SKM-1 treated with dmso at 0.1 percent for 144 hours (cell line): Measurements from ENCODE around the gene ADAP1.
A peak's percentile ranks its signal among the peaks of the same experiment; 100 is the strongest.

Experiments used
- DNase-seq: peaks from one replicate; lab custom pipeline; 2025; ENCODE audit not compliant: unreplicated experiment; lab: John Stamatoyannopoulos, UW

ADAP1 gene

DNA sequence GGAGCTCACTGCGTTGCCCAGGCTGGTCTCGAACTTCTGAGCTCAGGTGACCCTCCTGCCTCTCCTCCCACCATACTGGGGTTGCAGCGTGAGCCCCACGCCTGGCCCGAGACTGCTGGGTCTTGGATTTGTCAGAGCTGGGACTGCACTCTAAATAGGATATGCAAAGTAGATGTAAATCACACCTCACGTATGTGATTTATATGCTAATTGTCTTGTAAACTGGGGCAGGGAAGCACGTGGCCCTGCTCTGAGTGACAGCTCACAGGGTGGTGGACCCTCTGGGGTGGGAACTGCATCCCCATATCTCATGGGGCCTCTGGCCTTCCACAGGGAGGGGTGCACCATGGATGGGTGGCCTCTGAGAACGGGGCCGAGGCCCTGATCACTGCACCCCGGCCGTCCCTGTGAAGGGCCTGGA lies 44.0 kb downstream of the ADAP1 start:
- DNase-seq: no peak

DNA sequence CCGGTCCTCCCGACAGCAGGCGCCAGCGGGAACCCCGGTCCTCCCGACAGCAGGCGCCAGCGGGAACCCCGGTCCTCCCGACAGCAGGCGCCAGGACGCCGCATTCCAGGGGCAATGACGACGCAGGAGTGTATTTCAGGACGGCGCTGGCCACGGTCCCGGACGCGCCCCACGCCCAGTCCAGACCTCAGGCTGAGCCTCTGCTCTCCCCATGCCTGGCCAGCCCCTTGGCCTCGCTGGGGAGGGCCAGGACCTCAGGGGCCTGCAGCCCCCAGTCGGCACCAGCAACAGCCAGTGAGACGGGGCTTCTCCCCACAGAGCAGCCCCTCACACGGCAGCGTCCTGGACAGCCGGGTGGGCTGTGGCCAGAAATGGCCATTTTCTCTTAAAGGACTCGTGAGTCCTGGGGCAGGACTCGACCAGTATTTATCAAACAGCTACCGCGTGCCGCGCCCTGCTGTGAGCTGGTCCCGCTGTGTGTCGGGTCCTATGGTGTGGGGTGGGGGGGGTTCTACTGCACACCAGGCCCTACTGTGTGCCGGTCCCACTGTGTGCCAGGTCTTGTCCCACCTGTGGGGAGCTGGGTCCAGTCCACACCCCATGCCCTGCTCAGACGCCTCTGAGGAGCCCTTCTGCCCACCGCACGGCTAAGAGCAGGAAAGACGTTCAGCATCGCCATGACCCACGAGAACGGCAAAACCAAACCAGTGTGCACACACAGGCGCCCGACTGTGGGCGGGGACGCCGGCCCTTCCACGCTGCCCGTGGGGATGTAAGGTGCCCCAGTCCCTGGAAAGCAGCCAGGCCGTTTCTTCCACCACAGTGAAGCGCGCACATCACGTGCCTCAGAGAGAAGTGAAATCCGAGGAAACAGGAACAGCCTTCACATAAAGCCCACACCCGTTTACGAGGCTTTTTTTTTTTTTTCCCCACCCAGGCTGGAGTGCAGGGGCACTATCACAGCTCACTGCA lies 44.8 kb downstream of the ADAP1 start:
- DNase-seq: peak; percentile 47

DNA sequence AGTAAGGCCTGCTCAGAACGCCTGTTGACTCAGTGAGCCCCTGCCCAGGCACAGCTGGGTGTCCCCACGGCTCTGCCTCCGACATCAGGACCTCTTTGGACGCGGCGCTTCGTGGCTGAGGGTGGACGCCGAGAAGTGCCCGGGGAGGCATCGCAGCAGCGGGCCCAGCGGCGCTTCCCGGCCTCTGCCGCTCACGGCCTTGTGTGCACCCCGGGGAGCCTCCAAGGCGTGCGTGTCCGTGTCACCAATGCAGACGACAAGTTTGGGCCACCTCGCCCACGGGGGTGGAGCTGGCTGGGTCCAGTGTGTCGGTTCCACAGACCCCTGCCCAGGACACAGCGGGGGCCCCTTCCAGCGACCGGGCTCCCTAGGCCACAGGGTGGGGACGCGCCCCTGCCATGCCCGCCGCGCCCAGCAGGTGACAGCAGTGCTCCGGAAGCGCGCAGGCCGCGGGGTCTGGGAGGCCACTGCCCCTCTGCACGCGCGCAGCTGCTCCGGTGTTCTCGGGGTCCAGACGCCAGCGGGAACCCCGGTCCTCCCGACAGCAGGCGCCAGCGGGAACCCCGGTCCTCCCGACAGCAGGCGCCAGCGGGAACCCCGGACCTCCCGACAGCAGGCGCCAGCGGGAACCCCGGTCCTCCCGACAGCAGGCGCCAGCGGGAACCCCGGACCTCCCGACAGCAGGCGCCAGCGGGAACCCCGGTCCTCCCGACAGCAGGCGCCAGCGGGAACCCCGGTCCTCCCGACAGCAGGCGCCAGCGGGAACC lies 45.7 kb downstream of the ADAP1 start:
- DNase-seq: peak; percentile 12

DNA sequence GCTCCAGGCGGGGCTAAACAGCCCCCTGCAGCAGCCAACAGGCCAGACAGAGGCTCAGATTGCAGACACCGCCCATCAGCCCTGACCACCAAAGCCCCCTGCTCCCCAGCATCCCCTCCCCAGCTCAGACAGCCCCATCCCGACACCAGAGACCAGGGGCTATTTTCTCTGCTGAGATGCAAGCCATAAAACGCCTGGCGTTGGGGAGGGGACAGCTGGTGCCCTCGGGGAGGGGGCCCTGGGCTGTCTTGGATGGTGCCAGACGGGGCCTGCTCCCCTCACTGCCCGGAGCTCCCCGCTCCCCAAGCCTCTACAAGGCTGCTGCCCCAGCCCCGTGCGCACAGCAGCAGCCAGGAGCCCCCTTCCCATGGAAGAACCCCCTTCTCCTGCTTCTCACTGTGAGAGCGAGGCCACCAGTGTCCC lies 46.3 kb downstream of the ADAP1 start:
- no peak for DNase-seq

DNA sequence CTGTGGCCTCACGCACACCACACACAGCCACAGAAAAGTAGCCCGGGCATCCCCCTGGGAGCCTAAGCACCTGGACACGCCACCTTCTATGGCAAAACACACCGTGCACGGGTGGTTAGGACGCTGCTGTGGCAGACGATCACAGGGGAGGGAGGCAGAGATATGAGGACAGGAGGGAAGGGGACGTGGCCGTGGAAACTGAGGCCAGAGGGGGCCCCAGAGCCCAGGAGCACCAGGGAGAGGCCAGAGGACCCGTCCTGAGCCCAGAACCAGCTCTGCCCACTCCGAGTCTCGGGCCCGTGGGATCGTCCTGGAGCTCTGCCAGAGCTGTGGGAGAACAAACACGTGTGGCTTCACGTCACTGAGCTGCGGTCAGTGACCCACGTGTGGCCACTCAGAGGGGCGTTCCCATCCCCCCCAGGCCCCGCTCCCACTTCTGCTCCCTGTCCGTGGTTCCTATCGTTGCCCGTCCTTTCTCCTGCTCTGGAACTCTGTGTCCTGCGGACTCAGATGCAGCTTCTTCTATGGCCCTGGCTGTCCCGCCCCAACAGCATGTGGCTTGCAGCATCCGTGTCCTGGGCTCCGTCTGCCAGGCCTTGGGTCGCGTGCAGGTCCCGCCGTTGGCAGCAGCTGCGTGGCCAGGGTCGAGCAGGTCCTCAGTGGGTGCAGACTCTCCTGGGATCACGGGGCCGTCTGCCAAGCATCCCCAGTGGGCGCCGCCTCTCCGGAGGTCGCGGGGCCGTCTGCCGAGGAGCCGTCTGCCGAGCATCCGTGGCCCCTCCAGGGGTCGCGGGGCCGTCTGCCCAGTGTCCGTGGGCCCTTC lies 47.1 kb downstream of the ADAP1 start:
- no peak for DNase-seq

DNA sequence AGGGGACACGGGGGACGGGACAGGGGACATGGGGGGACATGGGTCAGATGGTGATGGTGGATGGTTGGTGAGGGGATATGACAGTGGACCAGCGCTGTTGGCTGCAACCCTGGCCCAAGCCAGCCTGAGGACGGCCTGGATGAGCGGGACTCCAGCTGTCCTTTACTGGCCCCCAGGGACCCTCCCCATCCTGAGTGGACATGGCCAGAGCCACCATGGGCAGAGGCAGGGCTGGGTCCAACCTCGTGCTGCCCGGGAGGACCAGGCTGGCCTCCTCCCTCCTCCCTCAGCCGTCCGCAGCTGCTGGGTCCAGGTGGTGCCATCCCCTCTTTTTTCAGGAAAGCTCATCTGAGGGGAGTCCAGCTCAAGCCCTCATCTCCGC lies 47.7 kb downstream of the ADAP1 start:
- DNase-seq: no peak

DNA sequence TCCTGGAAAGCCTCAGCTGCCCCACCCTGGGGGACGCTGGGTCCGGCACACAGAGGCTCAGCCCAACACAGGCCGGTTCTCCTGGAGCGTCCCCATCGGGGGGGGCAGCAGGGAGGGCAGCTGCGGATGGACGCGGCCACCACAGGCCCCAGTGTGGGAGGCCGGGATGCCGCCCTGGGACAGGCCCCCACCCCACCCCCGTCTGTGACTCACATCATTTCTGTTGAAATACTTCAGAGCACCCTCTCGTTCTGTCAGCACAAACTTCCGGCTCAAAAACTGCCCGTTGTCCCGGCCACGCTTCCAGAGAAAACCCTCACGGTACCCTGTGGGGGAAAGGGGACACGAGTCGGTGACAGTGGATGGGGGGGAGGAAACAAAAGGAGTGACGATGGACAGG lies 49.6 kb downstream of the ADAP1 start:
- no peak for DNase-seq

DNA sequence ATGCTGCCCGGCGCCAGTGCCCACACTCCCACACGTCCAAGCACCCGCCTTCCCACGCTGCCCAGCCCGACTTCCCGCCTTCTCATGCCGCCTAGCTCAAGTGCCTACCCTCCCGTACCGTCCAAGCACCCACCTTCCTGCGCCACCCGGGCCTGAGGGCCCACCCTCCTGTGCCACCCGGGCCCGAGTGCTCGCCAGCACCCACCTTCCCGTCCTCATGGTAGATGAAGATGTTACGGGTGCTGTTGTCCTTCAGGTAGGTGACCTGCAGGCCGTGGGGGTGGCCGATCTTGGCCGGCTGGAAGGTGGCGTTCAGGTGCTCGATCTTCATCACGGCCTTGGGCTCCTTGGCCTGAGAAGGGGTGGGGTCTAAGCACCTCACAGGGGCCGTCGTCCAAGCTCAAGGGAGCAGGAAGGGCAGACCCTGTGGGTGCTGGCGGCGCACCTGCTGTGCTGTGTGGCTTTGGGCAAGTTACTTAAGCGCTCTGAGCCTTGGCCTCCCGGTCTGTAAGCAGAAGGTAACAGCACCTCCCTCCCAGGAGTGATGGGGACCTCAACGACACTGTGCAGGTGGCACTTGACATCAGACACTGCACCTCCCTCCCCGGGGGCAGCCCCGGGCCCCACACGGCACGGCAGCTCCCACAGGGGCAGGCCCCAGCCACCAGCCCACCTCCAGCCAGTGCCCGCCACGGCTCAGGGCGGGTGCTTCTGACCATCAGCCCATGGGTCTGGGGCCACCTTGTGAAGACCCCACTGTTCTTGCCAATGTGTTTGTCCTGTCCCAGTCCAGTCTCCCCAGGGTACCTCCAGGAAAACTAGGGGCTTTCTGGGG lies 50.3 kb downstream of the ADAP1 start:
- no peak for DNase-seq

DNA sequence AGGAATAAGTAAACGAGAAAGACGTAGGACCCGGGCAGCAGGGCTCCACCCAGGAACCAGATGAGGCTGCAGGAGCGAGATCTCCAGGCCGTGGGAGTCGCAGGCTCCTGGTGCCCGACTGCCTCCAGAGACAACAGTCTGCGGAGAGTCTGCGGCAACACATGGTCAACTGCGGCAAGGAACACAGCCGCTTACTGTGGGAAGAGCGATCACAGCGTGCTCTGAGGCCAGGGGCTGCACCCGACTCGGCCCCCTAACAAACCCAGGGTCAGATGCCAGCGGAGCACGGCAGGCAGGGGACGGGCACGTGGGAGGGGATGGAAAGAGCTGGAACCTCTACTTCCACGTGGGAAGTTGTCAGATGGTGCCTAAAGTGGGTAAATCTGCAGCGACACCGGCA lies 51.5 kb downstream of the ADAP1 start:
- no peak for DNase-seq

DNA sequence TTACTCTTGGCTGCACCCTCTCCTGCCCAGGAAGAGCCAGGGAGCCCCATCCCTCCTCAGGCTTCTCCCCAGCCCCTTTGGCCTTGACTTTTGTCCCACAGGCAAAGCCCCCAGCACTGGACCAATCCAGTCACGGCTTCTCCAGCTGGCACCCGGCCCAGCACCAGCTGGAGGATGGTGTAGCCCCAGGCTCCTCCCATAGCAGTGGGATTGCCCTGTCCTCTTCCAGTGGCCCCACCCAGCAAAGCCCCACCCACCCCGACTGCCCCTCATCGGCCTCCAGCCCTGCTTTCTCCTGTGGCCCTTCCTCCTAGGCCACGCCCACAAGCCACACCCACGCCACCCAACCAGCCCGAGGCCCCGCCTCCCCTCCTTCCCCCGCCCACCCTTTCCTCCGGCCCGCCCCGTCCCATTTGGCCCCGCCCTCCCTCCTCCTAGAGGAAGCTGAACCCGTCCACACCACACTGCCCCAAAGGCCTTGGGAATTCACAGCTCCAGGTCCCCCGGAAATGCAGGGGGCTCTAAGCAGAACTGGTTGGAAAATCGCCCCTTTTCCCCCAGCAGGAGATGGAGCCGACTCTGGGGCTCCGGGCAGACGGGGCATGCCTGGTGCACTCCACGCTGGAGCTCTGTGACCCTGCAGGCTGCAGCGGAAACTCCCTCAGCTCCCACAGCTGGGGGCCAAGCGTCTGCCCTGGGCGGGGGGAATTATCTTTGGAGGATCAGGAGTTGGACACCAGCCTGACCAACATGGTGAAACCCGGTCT lies 52.9 kb downstream of the ADAP1 start:
- DNase-seq: peak; percentile 58

DNA sequence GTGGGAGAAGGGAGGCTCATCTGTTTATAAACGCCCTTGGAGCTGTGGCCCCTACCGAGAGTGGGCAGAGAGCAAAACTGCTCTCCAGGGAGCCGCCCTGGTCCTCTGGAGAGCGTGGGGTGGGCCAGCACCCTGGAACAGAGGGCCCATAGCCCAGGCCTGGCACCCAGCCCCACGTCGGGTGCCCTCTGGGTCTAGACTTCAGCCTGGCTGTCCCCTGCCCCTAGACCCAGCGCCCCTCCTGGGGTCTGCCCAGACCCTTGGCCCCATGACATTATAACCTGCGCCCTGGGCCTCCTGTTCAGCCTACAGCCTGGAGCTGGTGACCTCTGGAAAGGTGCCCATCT lies 53.5 kb downstream of the ADAP1 start:
- no peak for DNase-seq

DNA sequence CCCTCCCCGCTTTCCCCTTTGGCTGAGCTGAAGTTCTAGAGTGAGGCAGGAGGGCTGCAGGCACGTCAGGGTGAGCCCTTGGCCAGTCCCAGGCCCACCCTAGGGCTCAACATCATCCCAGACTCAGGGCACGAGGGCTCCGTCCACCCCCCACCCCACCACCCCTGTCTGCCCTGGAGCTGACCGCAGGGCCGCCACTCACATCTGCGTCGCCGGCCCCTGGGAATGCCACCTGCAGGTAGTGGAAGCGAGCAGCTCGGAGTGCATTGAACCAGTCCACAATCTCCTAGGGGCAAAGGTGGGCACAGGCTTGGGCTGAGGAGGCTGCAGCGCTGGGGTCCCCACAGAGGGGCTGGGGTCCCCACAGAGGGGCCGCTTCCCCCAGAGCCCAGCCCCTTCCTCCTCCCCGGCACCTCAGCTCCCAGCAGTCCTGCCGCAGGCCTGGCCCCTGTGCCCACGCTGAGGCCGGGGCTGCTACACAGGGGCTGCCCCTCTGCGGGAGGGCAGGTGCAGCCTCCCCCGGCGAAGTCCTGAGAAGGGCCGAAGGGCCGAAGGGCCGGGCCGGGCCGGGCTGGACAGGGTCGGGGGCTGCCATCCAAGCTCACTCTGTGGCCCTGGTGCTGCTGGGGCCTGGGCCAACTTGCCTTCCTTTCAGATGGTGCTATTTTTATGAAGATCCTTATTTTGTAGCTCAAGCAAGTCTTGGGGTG lies 54.0 kb downstream of the ADAP1 start:
- DNase-seq: no peak

DNA sequence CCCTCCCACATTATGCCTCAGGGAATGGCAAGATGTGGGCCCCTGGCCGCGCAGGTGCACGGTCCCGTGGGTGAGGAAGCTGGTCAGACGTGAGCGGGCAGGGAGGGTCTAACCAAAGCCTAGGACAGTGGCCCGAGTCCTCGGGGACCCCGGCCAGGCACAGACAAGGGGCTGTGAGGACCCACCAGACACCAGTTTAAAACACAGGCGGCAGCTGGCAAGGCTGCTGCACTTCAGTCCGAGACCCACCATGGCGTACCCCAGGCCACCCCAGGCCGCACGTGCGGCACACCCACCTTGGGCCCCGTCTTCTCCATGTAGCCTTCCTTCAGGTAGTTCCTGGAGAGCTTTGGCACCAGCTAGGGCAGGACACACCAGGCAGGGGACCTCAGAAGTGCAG lies 54.7 kb downstream of the ADAP1 start:
- DNase-seq: no peak

DNA sequence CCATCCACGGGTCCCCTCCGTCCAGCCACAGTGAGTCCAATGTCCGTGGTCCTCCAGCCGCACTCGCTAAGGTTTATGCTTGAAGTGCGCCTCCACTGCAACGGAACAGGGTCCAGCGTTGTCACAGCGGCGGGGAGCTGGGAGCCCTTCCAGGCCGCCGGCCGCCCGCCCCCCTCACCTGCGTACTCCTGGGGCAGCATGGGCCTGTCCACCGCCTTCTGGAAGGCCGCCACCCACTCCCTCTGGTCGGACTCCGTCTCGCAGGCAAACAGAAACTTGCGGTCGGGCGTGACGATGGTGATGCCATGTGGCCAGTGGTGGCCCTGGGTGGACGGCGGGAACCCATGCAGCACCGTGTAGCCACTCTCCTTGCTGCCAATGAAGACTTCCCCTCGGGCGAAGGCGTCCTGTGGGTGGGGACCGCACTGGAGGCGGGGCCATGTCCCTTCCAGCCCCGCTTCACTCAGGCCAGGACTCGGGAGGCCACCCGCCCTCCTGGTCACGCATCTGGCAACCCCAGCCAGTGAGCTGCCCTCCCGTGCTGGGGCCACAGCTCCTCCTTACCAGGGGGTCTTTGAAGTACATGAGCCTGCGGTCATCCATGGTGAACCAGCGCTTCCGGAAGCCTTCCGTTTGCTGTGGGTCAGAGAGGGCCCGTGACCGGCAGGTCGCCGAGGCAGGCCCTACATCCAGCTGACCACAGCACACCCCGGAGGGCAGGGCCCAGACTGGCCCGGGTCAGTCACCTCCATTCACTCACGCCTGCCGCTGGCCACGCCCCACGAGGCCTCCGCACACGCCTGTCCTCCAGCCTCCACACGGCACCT lies 55.4 kb downstream of the ADAP1 start:
- DNase-seq: no peak

DNA sequence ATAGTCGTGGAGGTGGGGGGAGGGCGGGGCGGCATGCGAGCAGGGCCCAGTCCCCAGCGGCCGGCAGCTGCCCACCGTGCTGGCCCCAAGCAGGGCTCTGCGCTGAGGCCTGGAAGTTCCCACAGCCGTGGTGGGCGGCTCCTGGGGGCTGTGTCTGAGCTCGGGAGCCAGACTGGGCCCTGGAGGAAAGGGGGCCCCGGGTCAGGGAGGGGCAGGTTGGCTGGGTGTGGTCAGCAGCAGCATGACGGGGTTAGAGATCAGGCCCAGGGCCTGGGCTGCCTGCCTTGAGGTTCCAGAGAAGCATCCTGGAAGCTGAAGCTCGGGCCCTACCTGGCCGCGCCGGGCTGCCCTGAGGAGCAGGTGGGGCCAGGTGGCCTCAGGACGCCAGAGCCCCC lies 56.0 kb downstream of the ADAP1 start:
- DNase-seq: no peak

DNA sequence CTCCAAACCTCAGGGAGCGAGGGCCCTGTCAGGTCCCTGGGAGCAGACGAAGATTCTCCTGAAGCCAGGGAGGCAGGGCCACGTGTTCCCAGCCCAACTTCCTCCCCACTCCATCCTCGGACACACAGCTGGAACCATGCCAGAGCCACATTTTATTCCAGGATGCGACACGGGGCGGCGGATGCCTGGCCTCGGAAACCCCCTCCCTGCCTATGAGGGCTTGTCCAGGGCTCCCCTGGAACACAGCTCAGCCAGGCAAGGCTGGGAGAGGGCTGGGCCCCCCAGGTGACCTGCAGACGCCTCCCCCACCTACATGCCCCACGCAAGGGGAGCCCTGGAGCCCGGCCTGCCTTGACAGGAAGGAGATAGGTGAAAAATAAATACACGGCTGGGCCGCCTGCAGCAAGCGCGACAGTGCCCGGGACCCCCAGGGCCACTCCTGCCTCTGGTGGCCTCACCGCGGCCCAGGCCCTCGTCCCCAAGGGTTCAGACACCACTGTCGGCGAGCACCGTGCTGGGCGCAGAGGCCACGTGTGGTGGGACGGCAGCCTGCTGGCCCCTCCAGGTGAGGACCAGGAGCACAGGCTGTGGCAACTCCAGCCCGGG lies 56.6 kb downstream of the ADAP1 start:
- no peak for DNase-seq

DNA sequence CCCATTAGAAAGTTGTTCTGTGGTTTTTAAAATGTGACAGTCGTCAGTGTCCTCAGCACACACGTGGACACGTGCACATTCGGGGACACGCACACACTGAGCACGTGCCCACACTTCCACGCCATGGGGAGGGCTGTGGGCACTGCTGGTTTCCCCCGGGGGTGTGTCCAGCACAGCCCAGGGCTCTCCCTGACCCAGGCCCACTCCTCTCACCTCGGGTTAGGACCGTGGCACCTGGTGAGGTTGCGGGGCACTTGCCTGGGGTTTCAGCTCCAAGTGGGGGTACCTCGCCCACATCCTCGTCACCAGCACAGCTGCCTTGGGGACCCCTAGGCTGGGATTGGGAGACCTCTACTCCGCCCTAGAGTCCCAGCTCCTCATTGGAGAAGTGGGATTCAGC lies 57.4 kb downstream of the ADAP1 start:
- no peak for DNase-seq
